Measurements from ENCODE around the gene PREX1.

PREX1 gene

DNA sequence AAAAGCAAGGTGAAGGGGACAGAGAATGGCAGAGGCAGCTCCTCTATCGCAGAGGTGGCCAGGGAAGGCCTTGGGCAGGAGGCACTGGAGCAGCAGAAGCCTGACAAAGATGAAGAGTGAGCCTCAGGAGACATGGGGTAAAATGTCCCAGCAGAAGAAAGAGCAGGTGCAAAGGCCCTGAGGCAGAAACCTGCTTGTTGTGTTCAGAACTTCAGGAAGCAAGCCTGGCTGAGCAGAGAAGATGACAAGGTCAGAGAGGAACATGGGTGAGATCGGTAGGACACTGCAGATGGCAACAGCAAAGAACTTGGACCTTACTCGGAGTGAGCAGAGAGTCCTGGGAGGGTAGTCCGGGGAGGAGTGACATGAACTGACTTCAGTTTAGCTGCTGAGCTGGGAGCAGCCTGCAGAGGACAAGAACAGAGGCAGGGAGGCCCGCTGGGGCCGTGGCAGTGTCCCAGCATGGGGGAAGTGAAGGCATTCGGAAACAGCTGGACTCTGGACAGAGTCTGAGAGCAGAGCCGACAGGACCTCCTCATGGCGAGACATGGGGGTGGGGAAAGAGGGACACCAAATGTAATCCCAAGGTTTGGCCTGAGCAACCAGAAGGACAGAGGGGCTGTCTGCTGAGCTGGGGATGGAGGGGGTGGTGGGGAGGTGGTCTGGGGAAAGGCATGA is 106.3 kb downstream of the PREX1 start:
- peaks cover 24% of the 10 kb centered on the region for H3K4me1 Mint-ChIP-seq
- H3K4me3 Mint-ChIP-seq: no peak overlapping the region
- H3K27me3 Mint-ChIP-seq (ENCODE audit: low read depth): peaks cover 3% of the 10 kb centered on the region
- no peak overlapping the region for H3K27ac Mint-ChIP-seq
- TF ChIP-seq, protein P1, sequence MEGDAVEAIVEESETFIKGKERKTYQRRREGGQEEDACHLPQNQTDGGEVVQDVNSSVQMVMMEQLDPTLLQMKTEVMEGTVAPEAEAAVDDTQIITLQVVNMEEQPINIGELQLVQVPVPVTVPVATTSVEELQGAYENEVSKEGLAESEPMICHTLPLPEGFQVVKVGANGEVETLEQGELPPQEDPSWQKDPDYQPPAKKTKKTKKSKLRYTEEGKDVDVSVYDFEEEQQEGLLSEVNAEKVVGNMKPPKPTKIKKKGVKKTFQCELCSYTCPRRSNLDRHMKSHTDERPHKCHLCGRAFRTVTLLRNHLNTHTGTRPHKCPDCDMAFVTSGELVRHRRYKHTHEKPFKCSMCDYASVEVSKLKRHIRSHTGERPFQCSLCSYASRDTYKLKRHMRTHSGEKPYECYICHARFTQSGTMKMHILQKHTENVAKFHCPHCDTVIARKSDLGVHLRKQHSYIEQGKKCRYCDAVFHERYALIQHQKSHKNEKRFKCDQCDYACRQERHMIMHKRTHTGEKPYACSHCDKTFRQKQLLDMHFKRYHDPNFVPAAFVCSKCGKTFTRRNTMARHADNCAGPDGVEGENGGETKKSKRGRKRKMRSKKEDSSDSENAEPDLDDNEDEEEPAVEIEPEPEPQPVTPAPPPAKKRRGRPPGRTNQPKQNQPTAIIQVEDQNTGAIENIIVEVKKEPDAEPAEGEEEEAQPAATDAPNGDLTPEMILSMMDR (IDR thresholded peaks at IDR 0.05; ENCODE audit: unreplicated experiment in 3 of 3): no peak
- peaks cover 4% of the 10 kb centered on the region for H3K36me3 Mint-ChIP-seq (ENCODE audit: low read depth)
- H3K9me3 Mint-ChIP-seq: no peaks in the 10 kb centered on the region

DNA sequence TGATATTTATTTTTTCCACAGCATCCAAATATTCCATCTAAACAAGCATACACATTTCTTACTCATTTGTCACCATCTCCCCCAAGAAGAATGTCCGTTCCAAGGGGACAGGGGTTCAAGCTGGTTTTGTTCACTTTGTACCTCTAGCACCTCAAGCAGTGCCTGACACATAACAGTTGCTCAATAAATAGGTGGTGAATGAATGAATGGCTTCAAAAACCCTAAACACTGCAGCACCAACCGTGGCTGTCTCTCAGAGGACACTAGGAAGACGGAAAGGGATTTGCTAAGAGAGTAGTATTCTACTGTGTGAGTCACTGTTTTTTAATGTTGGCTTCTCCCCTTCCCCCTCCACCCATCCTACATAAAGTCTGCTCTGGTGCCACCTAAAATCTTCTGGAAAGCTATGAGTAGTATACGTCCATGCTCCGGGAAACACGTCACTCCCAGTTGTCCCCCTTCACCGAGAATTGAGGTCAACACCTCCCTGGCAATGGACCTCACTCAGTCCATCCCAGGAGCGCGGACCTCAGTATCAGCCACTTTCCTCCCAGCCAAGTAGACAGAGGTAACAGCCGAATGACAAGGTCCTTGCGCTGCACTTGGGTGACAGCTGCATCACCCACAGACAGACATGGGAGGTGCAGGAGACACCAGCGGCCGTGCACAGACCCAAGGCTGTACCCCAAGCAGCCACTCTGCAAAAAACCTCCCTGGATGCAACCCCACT is 107.4 kb downstream of the PREX1 start:
- TF ChIP-seq, protein P1 (IDR thresholded peaks at IDR 0.05; ENCODE audit: unreplicated experiment in 3 of 3): no peak
- Mint-ChIP-seq H3K4me1 (peaks cover 23% of the 10 kb centered on the region), H3K36me3 (ENCODE audit: low read depth) (peaks cover 4% of the 10 kb centered on the region), H3K27me3 (ENCODE audit: low read depth) (peaks cover 3% of the 10 kb centered on the region), H3K27ac (no peak overlapping the region), H3K9me3 (no peaks in the 10 kb centered on the region), H3K4me3 (no peak overlapping the region)

DNA sequence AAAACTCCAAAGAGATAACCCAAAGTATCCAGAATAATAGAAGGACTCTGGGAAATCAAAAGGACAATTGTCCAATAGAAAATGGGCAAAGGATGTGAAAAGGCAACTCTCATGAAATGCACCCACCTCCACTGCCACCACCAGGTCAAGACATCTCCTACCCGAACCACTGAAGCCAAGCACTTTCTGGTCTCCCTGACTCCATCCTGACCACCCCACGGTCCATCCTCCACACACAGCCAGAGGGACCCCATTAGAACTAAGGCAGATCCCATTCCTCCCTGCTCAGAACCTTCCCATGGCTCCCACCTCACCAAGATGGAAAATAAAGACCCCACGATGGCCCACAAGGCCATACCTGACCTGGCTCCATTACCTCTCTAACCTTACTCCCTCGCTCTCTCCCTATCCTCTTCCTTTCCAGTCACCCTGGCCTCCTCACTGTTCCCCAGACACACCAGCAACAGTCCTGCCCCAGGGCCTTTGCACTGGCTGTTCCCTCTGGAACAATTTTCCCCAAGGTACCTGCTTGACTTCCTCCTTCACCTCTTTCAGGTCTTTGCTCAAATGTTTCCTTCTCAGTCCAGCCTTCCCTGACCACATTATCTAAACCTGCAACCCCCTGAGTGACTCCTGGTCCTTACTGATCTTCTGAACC is 108.1 kb downstream of the PREX1 start:
- Mint-ChIP-seq H3K27me3 (ENCODE audit: low read depth) (peaks cover 3% of the 10 kb centered on the region), H3K36me3 (ENCODE audit: low read depth) (peaks cover 4% of the 10 kb centered on the region), H3K27ac (no peak overlapping the region), H3K4me1 (peaks cover 20% of the 10 kb centered on the region), H3K4me3 (no peak overlapping the region), H3K9me3 (no peaks in the 10 kb centered on the region)
- TF ChIP-seq, protein P1 (IDR thresholded peaks at IDR 0.05; ENCODE audit: unreplicated experiment in 3 of 3): no peak

DNA sequence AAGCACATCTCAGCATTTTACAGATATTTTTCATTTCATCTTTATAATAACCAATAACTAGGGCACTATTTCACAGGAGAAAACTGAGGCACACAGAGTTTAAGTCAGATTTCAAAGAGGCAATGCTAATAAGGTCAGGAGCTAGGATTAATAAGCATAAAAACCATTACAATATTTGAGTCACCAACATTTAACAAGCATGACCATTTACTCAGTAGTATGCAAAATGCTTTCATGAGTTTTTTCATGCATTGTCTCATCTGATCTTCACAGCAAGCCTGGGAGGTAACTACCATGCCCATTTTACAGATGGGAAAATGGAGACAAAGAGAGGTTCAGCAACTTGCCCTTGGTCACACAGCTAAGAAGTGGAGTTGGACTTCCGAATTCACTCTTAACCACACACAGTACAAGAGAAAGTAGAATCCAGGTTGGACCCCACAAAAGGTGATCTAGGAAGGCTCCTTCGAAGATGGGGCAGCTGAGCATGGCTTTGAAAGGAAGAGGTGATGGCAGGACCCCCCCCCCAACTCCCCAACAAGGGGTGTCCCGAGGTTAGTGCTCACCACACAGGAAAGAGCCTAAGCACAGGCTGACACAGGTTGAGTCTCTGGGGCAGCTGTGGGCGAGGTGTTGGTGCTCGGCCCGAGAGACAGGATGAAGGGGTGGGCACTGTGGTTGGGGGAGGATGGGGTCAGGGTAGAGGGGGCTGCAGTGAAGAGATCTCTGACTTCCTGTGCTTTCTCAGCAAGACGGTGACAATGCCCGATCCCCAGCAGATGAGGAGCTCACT is 108.8 kb downstream of the PREX1 start:
- Mint-ChIP-seq H3K4me1 (peaks cover 13% of the 10 kb centered on the region), H3K36me3 (ENCODE audit: low read depth) (no peaks in the 10 kb centered on the region)

DNA sequence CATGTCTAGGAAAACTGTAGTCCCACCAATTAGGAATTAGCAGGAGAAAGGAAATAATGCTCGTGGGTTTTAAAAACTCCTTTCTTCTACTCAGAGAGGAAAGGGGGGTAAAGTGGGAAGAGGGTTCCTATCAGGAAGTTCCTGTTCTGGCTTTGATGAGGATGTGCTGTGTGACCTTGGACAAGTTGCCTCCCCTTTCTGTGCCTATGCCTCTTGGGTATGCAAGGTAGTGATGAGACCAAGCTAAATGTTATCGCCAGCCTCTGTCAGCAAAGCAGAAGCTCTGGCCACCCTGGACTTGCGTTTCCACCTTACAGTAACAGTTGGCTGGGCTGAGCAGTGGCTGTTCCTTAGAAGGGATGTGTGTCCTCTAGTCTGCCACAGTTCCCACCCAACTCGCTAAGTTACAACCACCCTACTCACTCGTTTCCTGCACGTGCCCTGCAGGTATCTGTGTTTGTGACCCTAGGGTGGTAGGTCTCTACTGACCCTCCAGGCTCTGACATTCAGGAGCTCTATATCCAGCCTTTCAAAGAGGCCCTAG is 110.0 kb downstream of the PREX1 start:
- TF ChIP-seq, protein P1 (IDR thresholded peaks at IDR 0.05; ENCODE audit: unreplicated experiment in 3 of 3): no peak
- no peaks in the 10 kb centered on the region for H3K9me3 Mint-ChIP-seq
- H3K36me3 Mint-ChIP-seq (ENCODE audit: low read depth): no peaks in the 10 kb centered on the region
- no peak overlapping the region for H3K27ac Mint-ChIP-seq
- H3K4me3 Mint-ChIP-seq: no peak overlapping the region
- H3K4me1 Mint-ChIP-seq: peaks cover 13% of the 10 kb centered on the region
- H3K27me3 Mint-ChIP-seq (ENCODE audit: low read depth): peaks cover 3% of the 10 kb centered on the region

More for the DNA sequence above, 108.8 kb downstream of the PREX1 start:
- TF ChIP-seq, protein P1 (IDR thresholded peaks at IDR 0.05; ENCODE audit: unreplicated experiment in 3 of 3): no peak
- Mint-ChIP-seq H3K27me3 (ENCODE audit: low read depth) (peaks cover 3% of the 10 kb centered on the region), H3K4me3 (no peak overlapping the region), H3K27ac (no peak overlapping the region), H3K9me3 (no peaks in the 10 kb centered on the region)
